Measurements from ENCODE around the gene P2RY6.

P2RY6 gene

GRCh38 chr11:73277467-73277866, 5.3 kb downstream of the P2RY6 start:
- no peak for DNase-seq
- H3K4me1 Mint-ChIP-seq = peaks cover 11% of the 10 kb centered on the region
- no peak for ATAC-seq
- H3K4me3 Mint-ChIP-seq = no peak overlapping the region
- H3K9me3 Mint-ChIP-seq = no peaks in the 10 kb centered on the region
- peaks cover 23% of the 10 kb centered on the region for H3K27me3 Mint-ChIP-seq
- H3K27ac Mint-ChIP-seq = no peak overlapping the region

GRCh38 chr11:73280626-73281025, 8.5 kb downstream of the P2RY6 start:
- ATAC-seq (no peak), DNase-seq (no peak)
- Mint-ChIP-seq H3K27me3 (peaks cover 13% of the 10 kb centered on the region), H3K27ac (no peak overlapping the region), H3K9me3 (no peaks in the 10 kb centered on the region), H3K4me1 (peaks cover 11% of the 10 kb centered on the region), H3K4me3 (no peak overlapping the region)

DNA sequence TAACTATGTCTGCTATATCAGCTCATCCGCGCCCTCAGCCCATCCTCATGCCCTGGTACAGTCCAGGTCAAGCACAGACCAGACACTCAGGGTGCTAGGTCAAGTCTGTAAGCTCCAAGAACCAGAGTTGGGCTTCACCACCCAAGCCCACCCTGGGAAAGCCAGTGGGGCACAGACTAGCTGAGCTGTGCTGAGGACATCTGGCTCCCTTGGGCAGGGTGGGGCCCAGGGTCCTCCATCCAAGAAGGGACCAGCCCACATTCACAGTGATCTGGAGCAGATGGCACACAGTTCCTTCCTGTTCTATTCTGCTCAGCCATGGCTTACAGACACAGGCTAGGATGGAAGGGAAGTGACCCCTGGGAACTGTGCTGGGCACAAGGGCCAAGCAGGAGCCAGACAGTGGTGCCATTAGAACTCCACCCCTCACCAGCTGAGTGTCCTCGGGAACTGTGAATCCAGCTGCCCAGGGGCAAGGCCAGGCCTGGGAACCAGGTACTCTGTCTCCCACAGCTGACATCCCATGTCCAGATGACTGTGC, 9.1 kb downstream of the P2RY6 start:
- Mint-ChIP-seq H3K27me3 (peaks cover 13% of the 10 kb centered on the region), H3K4me1 (peaks cover 11% of the 10 kb centered on the region), H3K27ac (no peak overlapping the region), H3K4me3 (no peak overlapping the region), H3K9me3 (no peaks in the 10 kb centered on the region)
- ATAC-seq = no peak
- no peak for DNase-seq

- DNase-seq = no peak
- ATAC-seq = no peak
- H3K27ac Mint-ChIP-seq = peak overlapping the region in 1 of 2 donors; percentile 27
- H3K9me3 Mint-ChIP-seq = no peaks in the 10 kb centered on the region
- H3K4me3 Mint-ChIP-seq = no peak overlapping the region
- H3K27me3 Mint-ChIP-seq = peaks cover 17% of the 10 kb centered on the region
- peaks cover 11% of the 10 kb centered on the region for H3K4me1 Mint-ChIP-seq
These were observed 9.9 kb downstream of the P2RY6 start for GRCh38 chr11:73281796-73282660.

DNA sequence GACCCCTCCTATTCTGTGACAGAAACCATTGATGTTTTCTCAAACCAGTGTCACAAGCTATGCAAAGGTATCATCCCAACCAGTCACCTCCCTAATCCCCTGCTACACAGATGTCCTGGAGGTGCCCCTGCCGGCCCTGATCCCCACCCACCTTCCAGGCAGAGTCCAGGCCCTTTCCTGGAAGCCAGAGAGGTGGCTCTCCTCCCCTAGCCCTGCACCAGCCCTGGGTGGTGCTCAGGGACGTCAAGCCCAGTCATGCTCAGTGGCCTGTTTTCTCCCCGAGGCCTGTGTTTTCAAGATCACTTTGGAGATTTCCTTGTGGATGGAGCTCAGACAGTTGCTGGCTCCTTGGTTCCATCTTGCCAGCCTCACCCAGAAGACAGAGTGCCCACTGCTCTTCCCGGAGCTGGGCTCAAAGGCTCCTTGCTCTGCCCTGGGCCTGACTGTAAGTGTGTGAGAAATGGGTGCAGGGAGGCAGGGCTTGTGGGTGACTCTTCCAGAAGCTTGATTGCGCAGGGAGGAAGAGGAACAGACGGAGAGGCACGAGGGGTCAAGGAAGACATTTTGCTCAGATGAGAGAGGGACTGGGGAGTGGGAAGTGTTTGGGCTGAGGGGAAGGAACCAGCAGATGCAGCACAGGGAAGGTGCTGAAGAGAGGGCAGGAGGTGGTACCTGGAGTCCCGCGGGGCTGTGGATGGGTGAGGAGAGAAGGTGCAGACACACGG, 11.3 kb downstream of the P2RY6 start:
- DNase-seq = no peak
- Mint-ChIP-seq H3K4me1 (peaks cover 18% of the 10 kb centered on the region), H3K4me3 (no peak overlapping the region), H3K27ac (peak overlapping the region; percentile 28 to 36), H3K27me3 (peaks cover 21% of the 10 kb centered on the region), H3K9me3 (no peaks in the 10 kb centered on the region)
- ATAC-seq = no peak

DNA sequence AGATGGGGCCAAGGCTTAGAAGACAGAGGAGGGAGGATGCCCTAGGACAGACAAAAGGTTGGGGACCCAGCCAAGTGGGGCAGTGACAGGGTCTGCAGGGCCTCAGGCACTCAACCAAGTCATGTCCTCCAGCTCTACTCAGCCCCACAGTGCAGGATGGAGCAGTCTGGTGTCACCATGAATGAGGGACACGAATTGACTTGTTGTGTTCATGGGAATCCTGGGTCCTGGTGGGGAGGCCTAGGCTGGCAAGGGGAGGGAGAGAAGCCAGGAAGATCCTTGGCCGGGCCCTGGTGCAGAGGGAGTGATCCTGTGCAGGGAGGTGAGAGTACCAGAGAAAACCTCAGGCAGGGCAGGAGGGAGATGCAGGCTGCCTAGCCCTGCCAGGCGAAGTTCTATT, 12.0 kb downstream of the P2RY6 start:
- Mint-ChIP-seq H3K27me3 (peaks cover 21% of the 10 kb centered on the region), H3K4me1 (peaks cover 25% of the 10 kb centered on the region), H3K27ac (no peak overlapping the region), H3K9me3 (no peaks in the 10 kb centered on the region), H3K4me3 (no peak overlapping the region)
- ATAC-seq = peak; percentile 10
- DNase-seq = no peak

DNA sequence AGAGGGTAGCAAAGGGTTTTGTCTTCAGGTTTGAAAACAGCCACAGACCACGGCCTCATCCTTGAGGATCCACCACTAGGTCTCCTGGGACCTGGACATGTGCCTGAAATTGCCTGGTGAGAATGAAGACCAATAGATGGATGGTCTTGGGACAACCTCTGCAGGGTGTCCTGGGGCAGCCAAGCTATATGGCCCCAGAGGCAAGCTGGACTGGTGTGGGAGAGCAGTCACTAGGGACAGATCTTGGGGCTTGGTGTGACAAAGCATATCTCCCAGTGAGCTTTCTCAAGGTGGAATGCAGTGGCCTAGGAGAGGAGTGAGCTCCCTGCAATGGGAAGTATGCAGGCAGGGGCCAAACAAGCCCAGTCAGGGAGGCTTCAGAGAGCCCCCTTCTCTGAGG, 13.6 kb downstream of the P2RY6 start:
- no peak for DNase-seq
- H3K9me3 Mint-ChIP-seq = no peaks in the 10 kb centered on the region
- H3K4me1 Mint-ChIP-seq = peaks cover 27% of the 10 kb centered on the region
- H3K27ac Mint-ChIP-seq = peak overlapping the region in 1 of 2 donors; percentile 64
- no peak for ATAC-seq
- H3K27me3 Mint-ChIP-seq = peaks cover 21% of the 10 kb centered on the region
- H3K4me3 Mint-ChIP-seq = no peak overlapping the region

GRCh38 chr11:73286240-73286810, 14.2 kb downstream of the P2RY6 start:
- ATAC-seq (no peak), DNase-seq (no peak)
- no peak overlapping the region for H3K4me3 Mint-ChIP-seq
- no peaks in the 10 kb centered on the region for H3K9me3 Mint-ChIP-seq
- H3K27ac Mint-ChIP-seq = peak overlapping the region in 1 of 2 donors; percentile 64
- peaks cover 21% of the 10 kb centered on the region for H3K27me3 Mint-ChIP-seq
- H3K4me1 Mint-ChIP-seq = peaks cover 24% of the 10 kb centered on the region

GRCh38 chr11:73287400-73288101, 15.4 kb downstream of the P2RY6 start:
- H3K27ac Mint-ChIP-seq = no peak overlapping the region
- no peaks in the 10 kb centered on the region for H3K9me3 Mint-ChIP-seq
- H3K27me3 Mint-ChIP-seq = peaks cover 23% of the 10 kb centered on the region
- DNase-seq (no peak), ATAC-seq (no peak)
- H3K4me1 Mint-ChIP-seq = peaks cover 19% of the 10 kb centered on the region
- H3K4me3 Mint-ChIP-seq = no peak overlapping the region

DNA sequence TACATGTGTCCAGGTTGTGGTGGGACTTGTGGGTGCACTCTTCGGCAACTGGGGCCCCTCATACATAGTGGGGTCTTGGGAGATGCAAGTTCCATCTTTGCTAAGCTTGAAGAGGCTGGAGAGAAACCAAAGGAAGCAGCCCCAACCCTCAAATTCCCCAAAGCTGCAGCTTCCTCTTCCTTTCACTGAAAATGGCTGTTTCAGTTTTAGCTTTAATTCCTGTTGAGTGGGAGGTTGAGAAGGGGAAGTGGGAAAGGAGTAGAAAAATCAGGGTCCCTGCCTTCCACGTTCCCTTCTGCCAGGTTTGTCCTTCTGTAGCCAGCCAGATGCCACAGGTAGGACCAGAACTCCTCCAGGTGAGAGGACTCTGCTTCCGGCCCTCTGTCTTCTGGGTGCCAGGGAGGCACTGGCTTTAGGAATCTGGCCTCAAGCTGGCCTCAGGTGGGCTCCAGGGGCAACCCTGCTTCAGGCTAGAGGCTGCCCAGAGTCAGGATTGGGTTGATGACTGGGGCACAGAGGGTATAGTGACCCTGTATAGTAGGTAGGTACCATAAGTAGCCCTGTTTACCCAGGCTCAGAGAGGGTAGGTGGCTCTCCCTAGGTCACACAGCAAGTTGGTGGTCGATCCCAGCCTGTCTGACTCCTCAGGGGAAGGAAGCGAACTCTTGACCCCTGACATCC, 16.2 kb downstream of the P2RY6 start:
- Mint-ChIP-seq H3K4me1 (peaks cover 19% of the 10 kb centered on the region), H3K4me3 (no peak overlapping the region), H3K27ac (no peak overlapping the region), H3K27me3 (peaks cover 21% of the 10 kb centered on the region), H3K9me3 (no peaks in the 10 kb centered on the region)
- no peak for DNase-seq
- ATAC-seq = no peak

DNA sequence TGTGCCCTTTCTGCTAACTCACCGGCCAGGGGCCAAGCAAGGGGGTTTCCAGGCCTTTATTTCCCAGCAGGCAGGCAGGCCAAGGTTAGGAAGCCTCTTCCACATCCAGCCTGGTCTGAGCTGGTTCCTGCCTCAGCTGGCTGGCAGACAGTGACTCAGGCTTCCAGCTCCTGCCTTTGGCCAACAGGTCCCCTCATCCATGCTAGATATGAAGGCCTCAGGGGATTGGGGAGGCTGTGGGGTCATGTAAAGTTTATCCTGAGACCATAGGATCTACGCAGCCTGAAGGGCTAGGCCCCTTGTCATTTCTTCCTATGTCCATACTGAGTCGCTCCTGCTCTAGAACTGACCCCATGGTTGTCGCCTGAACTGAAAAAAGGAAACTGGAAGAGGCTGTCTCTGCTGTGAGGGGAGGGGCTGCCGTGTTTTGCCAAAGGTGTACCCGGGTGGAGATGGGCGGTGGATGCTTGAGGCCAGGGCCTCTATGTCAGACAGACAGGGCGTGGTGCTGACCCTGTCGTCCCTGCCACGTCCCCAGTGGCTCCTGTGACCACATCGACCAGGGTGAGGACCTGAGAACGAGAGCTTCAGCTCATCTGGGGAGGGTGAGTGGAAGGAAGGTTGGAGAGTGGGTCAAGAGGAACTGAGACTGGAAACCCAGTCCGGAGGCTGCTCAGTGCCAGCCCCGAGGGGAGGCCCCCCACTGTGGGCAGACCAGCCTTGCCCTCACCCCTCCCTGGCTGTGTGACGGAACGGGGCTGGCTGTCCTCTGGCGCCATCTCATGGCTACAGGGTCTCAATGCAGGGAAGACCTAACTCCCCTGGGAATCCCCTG, 17.0 kb downstream of the P2RY6 start:
- Mint-ChIP-seq H3K27ac (no peak overlapping the region), H3K9me3 (no peaks in the 10 kb centered on the region)

DNA sequence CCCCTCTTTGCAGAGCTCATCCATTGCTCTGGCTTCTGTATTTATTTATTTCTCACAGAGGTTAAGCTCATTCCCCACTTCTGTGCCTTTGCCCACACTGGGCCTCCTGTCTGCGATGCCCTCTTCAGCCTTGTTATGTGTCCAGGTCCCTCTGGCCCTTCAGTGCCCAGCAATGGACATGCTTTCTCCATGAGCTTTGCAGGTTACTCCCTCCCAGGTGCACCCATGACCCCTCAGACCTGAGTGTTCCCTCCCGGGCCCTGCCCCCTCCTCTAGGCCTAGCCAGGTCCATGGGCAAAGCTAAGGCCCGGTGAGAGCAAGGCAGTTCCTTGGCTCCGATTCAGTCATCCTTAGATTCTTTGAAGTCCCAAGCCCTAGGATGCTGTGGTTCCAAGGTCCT, 18.4 kb downstream of the P2RY6 start:
- peaks cover 19% of the 10 kb centered on the region for H3K4me1 Mint-ChIP-seq
- H3K9me3 Mint-ChIP-seq = no peaks in the 10 kb centered on the region
- no peak overlapping the region for H3K27ac Mint-ChIP-seq
- ATAC-seq (no peak), DNase-seq (no peak)
- H3K27me3 Mint-ChIP-seq = peaks cover 17% of the 10 kb centered on the region
- no peak overlapping the region for H3K4me3 Mint-ChIP-seq

More for the DNA sequence above, 17.0 kb downstream of the P2RY6 start:
- peak overlapping the region in 1 of 2 donors; percentile 23 for H3K4me3 Mint-ChIP-seq
- ATAC-seq (peak; percentile 81), DNase-seq (peak; percentile 56 to 58)
- peaks cover 19% of the 10 kb centered on the region for H3K4me1 Mint-ChIP-seq
- peaks cover 17% of the 10 kb centered on the region for H3K27me3 Mint-ChIP-seq

GRCh38 chr11:73291196-73291595, 19.1 kb downstream of the P2RY6 start:
- Mint-ChIP-seq H3K4me1 (peaks cover 19% of the 10 kb centered on the region), H3K27ac (peak overlapping the region in 1 of 2 donors; percentile 14), H3K27me3 (peaks cover 17% of the 10 kb centered on the region), H3K9me3 (no peaks in the 10 kb centered on the region), H3K4me3 (no peak overlapping the region)
- no peak for ATAC-seq
- DNase-seq = no peak

Measured in stimulated activated naive CD8-positive, alpha-beta T cell treated with anti-CD3 and anti-CD28 coated beads, Interleukin-15, amount 100 ng/mL, for 72 hours (primary cell).